CD4-positive, alpha-beta T cell (primary cell): ENCODE measurements around the gene MAMLD1. TPM values are rescaled to one million over a fixed set of nuclear protein-coding genes. Genes with fewer than 3 reads are reported as not detected.

Experiments
- ATAC-seq: fragments of 200-7000 bp; cut with Tn5 transposase; one replicate; pipeline ENCODE4 v1.10.0; 2022; ENCODE audit warnings: mild to moderate bottlenecking; ENCODE audit not compliant: poor library complexity
- CTCF ChIA-PET: fragments of 350-600 bp; sonication (Branson Sonifier 250); formaldehyde crosslinking; loops from one replicate; lab custom pipeline; 2021; ENCODE audit warnings: antibody characterized with exemption, inconsistent platforms; lab: Charles Lee
- POLR2A ChIA-PET: fragments of 350-600 bp; sonication (Branson Sonifier 250); formaldehyde crosslinking; loops from one replicate; lab custom pipeline; 2021; ENCODE audit warnings: antibody characterized with exemption, inconsistent platforms; lab: Charles Lee
- DNase-seq, 14 experiments: peaks; one replicate each; pipeline ENCODE4 v3.0.0-alpha.2; 2013 to 2020; ENCODE audit warnings: mixed read lengths in 2 of 14
- H3K27ac ChIP-seq, 2 donors: one replicate each; pipeline versions ENCODE4 v1.5.1 to v1.7.0; 2013; ENCODE audit warnings: low read length in 2 of 2, low read depth in 1 of 2, mild to moderate bottlenecking in 1 of 2
- H3K27me3 ChIP-seq, 2 experiments: 1 replicate in 1 of 2; 2 replicates in 1 of 2; pipeline versions ENCODE4 v1.6.1 to v1.7.0; 2013; ENCODE audit warnings: low read length in 2 of 2, control low read depth in 1 of 2, mild to moderate bottlenecking in 1 of 2, moderate library complexity in 1 of 2; ENCODE audit not compliant: insufficient read depth in 2 of 2, control insufficient read depth in 1 of 2
- H3K36me3 ChIP-seq: one replicate; pipeline ENCODE4 v1.6.1; 2013; ENCODE audit warnings: low read length, control low read depth; ENCODE audit not compliant: insufficient read depth
- H3K4me1 ChIP-seq: one replicate; pipeline ENCODE4 v1.6.1; 2013; ENCODE audit warnings: low read length, control low read depth; ENCODE audit not compliant: insufficient read depth
- H3K4me3 ChIP-seq: one replicate; pipeline ENCODE4 v1.5.1; 2013; ENCODE audit warnings: mild to moderate bottlenecking, low read length, moderate library complexity
- H3K9me3 ChIP-seq, 2 experiments: 1 replicate in 1 of 2; 2 replicates in 1 of 2; pipeline versions ENCODE4 v1.6.1 to v1.7.0; 2013; ENCODE audit warnings: low read length in 2 of 2, mild to moderate bottlenecking in 2 of 2, control low read depth in 1 of 2, moderate library complexity in 1 of 2; ENCODE audit not compliant: control insufficient read depth in 1 of 2, insufficient read depth in 1 of 2
- H3K27ac Mint-ChIP-seq: one replicate; pipeline ENCODE4 v1.8.0; 2020; ENCODE audit warnings: mixed read lengths
- H3K27me3 Mint-ChIP-seq: one replicate; pipeline ENCODE4 v1.8.0; 2021; ENCODE audit warnings: mixed read lengths
- H3K36me3 Mint-ChIP-seq: one replicate; pipeline ENCODE4 v1.8.0; 2021; ENCODE audit warnings: low read depth, mixed read lengths
- H3K4me1 Mint-ChIP-seq: one replicate; pipeline ENCODE4 v1.8.0; 2021; ENCODE audit warnings: low read depth, mixed read lengths
- H3K4me3 Mint-ChIP-seq: one replicate; pipeline ENCODE4 v1.8.0; 2020; ENCODE audit warnings: mild to moderate bottlenecking, mixed read lengths
- H3K9me3 Mint-ChIP-seq: one replicate; pipeline ENCODE4 v1.8.0; 2020; ENCODE audit warnings: mixed read lengths
- CTCF ChIP-seq: fragments of 200-600 bp; IDR thresholded peaks from one replicate; pipeline ENCODE4 v1.8.0; 2022; ENCODE audit warnings: antibody characterized with exemption, mild to moderate bottlenecking
- intact Hi-C, 2 experiments: fragments of 100-400 bp; cut with DNase I in 1 of 2; cut with micrococcal nuclease in 1 of 2; formaldehyde crosslinking; loops; one replicate each; pipeline versions ENCODE4 v1.15.1 to v1.9.0; 2023 to 2025; cut with DNase I, micrococcal nuclease
- total RNA-seq, 174 experiments: library from RNA in 2 of 174; stranded (reverse) in 2 of 174; gene quantifications; one replicate each; pipeline ENCODE4 v1.2.3 and lab custom pipeline; 2021 to 2026

The MAMLD1 gene
- total RNA-seq, 2 experiments from 2014 or later, result 0.45 to 0.96 TPM

- Mint-ChIP-seq H3K36me3 (no peaks in the 10 kb centered on the region), H3K4me3 (no peak overlapping the region), H3K27me3 (no peaks in the 10 kb centered on the region), H3K9me3 (no peaks in the 10 kb centered on the region), H3K27ac (no peak overlapping the region), H3K4me1 (no peaks in the 10 kb centered on the region)
- no peaks in the 10 kb centered on the region for H3K27me3 ChIP-seq
- no peaks in the 10 kb centered on the region for H3K36me3 ChIP-seq
- ATAC-seq (no peak), DNase-seq (no peak)
- no peak for TF ChIP-seq CTCF
- no peaks in the 10 kb centered on the region for H3K9me3 ChIP-seq
- intact Hi-C loops, result no loop called here
- H3K4me3 ChIP-seq, result no peak overlapping the region
- ChIA-PET CTCF (no interaction called here), POLR2A (no interaction called here)
- no peaks in the 10 kb centered on the region for H3K4me1 ChIP-seq
- no peak overlapping the region for H3K27ac ChIP-seq
These were observed 136.1 kb downstream of the MAMLD1 start for GRCh38 chrX:150499240-150499639.

DNA sequence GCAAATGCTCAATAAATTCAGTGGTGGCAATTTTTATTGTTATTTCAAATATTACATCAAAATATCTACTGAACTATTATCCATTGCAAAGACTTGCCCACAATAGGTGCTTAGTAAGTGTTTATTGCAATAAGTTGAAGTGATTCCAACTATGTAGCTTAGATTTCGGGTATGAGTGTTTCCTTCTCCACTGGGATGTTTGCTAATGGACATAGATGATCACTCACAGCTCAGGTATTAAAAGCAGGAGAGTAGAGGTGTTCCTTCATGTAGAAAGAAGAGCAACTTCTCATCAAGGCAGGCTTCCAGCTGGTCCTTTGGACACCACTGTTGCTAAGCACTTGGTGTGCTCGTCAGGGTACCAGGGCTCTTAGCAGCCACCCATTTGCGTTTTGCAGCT lies 139.0 kb downstream of the MAMLD1 start:
- intact Hi-C loops, result no loop called here
- POLR2A ChIA-PET, result no interaction called here
- Mint-ChIP-seq H3K4me1 (no peaks in the 10 kb centered on the region), H3K4me3 (no peak overlapping the region), H3K27ac (no peak overlapping the region), H3K27me3 (no peaks in the 10 kb centered on the region), H3K9me3 (no peaks in the 10 kb centered on the region), H3K36me3 (no peaks in the 10 kb centered on the region)
- no peak overlapping the region for H3K4me3 ChIP-seq
- H3K9me3 ChIP-seq, result no peaks in the 10 kb centered on the region
- no peak for TF ChIP-seq CTCF
- no peaks in the 10 kb centered on the region for H3K27me3 ChIP-seq
- CTCF ChIA-PET, result no interaction called here
- ATAC-seq (no peak), DNase-seq (no peak)
- no peak overlapping the region for H3K27ac ChIP-seq
- H3K4me1 ChIP-seq, result no peaks in the 10 kb centered on the region
- no peaks in the 10 kb centered on the region for H3K36me3 ChIP-seq

DNA sequence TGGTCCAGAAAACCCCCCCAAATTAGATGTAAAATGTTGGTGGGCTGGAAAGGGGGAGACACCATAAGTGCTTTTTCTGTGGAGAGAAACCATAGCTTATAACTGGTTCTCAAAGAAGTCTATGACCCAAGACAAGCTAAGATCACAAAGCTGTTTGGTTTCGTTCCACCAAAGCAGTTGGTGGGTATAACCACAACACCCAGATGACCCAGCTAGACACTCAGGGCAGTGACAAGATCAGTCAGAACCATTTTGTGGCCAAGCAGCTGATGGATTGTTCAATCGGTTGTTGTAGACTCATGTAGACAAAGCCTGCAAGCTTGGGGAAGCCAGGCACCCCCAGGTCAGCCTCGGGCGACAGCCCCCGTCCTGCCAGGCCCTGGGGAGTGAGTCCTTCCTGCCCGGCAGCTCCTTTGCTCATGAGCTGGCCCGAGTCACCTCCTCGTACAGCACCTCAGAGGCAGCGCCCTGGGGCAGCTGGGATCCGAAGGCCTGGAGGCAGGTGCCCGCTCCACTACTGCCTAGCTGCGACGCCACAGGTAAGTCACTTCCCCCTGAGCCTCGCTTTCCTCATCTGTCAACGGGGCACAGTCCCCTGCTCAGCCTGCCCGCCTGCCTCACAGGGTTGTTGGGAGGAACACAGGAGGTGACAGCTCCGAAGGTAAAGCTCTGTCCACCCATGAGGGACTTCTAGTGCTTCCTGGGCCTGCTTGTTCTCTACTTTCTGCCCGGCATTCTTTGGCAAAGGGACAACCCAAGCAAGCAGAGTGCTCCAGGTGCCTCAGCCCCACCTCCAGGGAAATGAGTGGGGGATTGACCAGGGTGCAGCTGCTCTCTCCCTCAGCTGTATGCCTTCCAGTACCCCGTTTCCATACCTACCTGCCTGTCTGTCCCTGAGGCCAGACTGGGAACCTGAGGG lies 140.1 kb downstream of the MAMLD1 start:
- H3K27me3 Mint-ChIP-seq, result no peaks in the 10 kb centered on the region
- no peaks in the 10 kb centered on the region for H3K36me3 ChIP-seq
- H3K27ac Mint-ChIP-seq, result no peak overlapping the region
- H3K4me1 Mint-ChIP-seq, result no peaks in the 10 kb centered on the region
- no peak for TF ChIP-seq CTCF
- no peaks in the 10 kb centered on the region for H3K4me1 ChIP-seq
- no peak overlapping the region for H3K4me3 ChIP-seq
- DNase-seq (no peak), ATAC-seq (no peak)
- ChIA-PET CTCF (no interaction called here), POLR2A (no interaction called here)
- H3K36me3 Mint-ChIP-seq, result no peaks in the 10 kb centered on the region
- H3K4me3 Mint-ChIP-seq, result no peak overlapping the region
- intact Hi-C loops, result no loop called here
- no peaks in the 10 kb centered on the region for H3K9me3 ChIP-seq
- H3K27ac ChIP-seq, result no peak overlapping the region
- no peaks in the 10 kb centered on the region for H3K27me3 ChIP-seq
- H3K9me3 Mint-ChIP-seq, result no peaks in the 10 kb centered on the region
